Trophoblast cell (in vitro differentiated cells and primary cell): ENCODE data around the gene PTH1R.

ENCODE experiments used
- DNase-seq, 2 donors: peaks; one replicate each; pipeline ENCODE4 v3.0.0-alpha.2; 2016
- H2AFZ ChIP-seq: 2 replicates; pipeline ENCODE4 v1.6.1; 2013; ENCODE audit warnings: low read length, moderate library complexity, mild to moderate bottlenecking; ENCODE audit not compliant: insufficient read depth, poor library complexity
- H2AK5ac ChIP-seq: 2 replicates; pipeline ENCODE4 v1.6.1; 2013; ENCODE audit warnings: mild to moderate bottlenecking, low read length
- H2BK120ac ChIP-seq: 2 replicates; pipeline ENCODE4 v1.6.1; 2013; ENCODE audit warnings: low read length, mild to moderate bottlenecking, moderate library complexity; ENCODE audit not compliant: insufficient read depth, poor library complexity
- H2BK12ac ChIP-seq: 2 replicates; pipeline ENCODE4 v1.6.1; 2013; ENCODE audit warnings: mild to moderate bottlenecking, low read length, moderate library complexity
- H2BK5ac ChIP-seq: 2 replicates; pipeline ENCODE4 v1.6.1; 2013; ENCODE audit warnings: low read length, low read depth, moderate library complexity, mild to moderate bottlenecking; ENCODE audit not compliant: poor library complexity
- H3K14ac ChIP-seq: 2 replicates; pipeline ENCODE4 v1.6.1; 2013; ENCODE audit warnings: mild to moderate bottlenecking, low read length
- H3K18ac ChIP-seq: 2 replicates; pipeline ENCODE4 v1.6.1; 2013; ENCODE audit warnings: mild to moderate bottlenecking, low read length
- H3K23ac ChIP-seq: 2 replicates; pipeline ENCODE4 v1.6.1; 2013; ENCODE audit warnings: low read length
- H3K27ac ChIP-seq: 2 replicates; pipeline ENCODE4 v1.5.1; 2013; ENCODE audit warnings: low read depth, mild to moderate bottlenecking, inconsistent platforms, low read length, moderate library complexity
- H3K27me3 ChIP-seq: 2 replicates; pipeline ENCODE4 v1.6.1; 2013; ENCODE audit warnings: inconsistent platforms, mild to moderate bottlenecking, low read length, moderate library complexity; ENCODE audit not compliant: insufficient read depth
- H3K36me3 ChIP-seq, 2 experiments: 1 replicate in 1 of 2; 2 replicates in 1 of 2; pipeline ENCODE4 v1.6.1; 2013; ENCODE audit warnings: low read length in 2 of 2, mild to moderate bottlenecking in 2 of 2, moderate library complexity in 1 of 2; ENCODE audit not compliant: insufficient read depth in 2 of 2, control insufficient read depth in 1 of 2
- H3K4ac ChIP-seq: 2 replicates; pipeline ENCODE4 v1.6.1; 2013; ENCODE audit warnings: low read depth, mild to moderate bottlenecking, low read length, moderate library complexity
- H3K4me1 ChIP-seq, 2 experiments: 1 replicate in 1 of 2; 2 replicates in 1 of 2; pipeline ENCODE4 v1.6.1; 2013; ENCODE audit warnings: low read length in 2 of 2, mild to moderate bottlenecking in 2 of 2, moderate library complexity in 1 of 2; ENCODE audit not compliant: insufficient read depth in 2 of 2, control insufficient read depth in 1 of 2
- H3K4me2 ChIP-seq: 2 replicates; pipeline ENCODE4 v1.6.1; 2013; ENCODE audit warnings: inconsistent platforms, mild to moderate bottlenecking, low read length, moderate library complexity
- H3K4me3 ChIP-seq: 2 replicates; pipeline ENCODE4 v1.5.1; 2013; ENCODE audit warnings: mild to moderate bottlenecking, low read depth, low read length, inconsistent platforms
- H3K79me1 ChIP-seq: one replicate; pipeline ENCODE4 v1.6.1; 2013; ENCODE audit warnings: low read length
- H3K79me2 ChIP-seq: 2 replicates; pipeline ENCODE4 v1.6.1; 2013; ENCODE audit warnings: low read length, mild to moderate bottlenecking; ENCODE audit not compliant: control insufficient read depth, insufficient read depth, poor library complexity
- H3K9ac ChIP-seq: 2 replicates; pipeline ENCODE4 v1.6.1; 2013; ENCODE audit warnings: mild to moderate bottlenecking, low read length
- H3K9me3 ChIP-seq: 2 replicates; pipeline ENCODE4 v1.6.1; 2013; ENCODE audit warnings: low read depth, mild to moderate bottlenecking, control low read depth, inconsistent platforms, low read length; ENCODE audit not compliant: insufficient read depth
- H4K12ac ChIP-seq: 2 replicates; pipeline ENCODE4 v1.6.1; 2013; ENCODE audit warnings: low read depth, mild to moderate bottlenecking, low read length, moderate library complexity
- H4K8ac ChIP-seq: 2 replicates; pipeline ENCODE4 v1.6.1; 2013; ENCODE audit warnings: low read depth, mild to moderate bottlenecking, low read length, moderate library complexity
- H4K91ac ChIP-seq: one replicate; pipeline ENCODE4 v1.6.1; 2013; ENCODE audit warnings: low read depth, mild to moderate bottlenecking, low read length, moderate library complexity
- WGBS: extraction: QIAGEN DNeasy Blood & Tissue Kit; methylation state at CpG from one replicate; pipeline ENCODE4 v1.1.7; 2013; ENCODE audit warnings: missing lambda C conversion rate; ENCODE audit not compliant: insufficient read length, insufficient coverage; ENCODE audit errors: extremely low coverage; 5-methylcytosine and 5-hydroxymethylcytosine counted together

PTH1R gene

GRCh38 chr3:46844881-46845312, 32.6 kb upstream of the PTH1R start:
- Histone ChIP-seq H2BK12ac (peak overlapping the region; percentile 35), H3K36me3 (no peaks in the 10 kb centered on the region), H3K4ac (peak overlapping the region; percentile 60), H4K8ac (peak overlapping the region; percentile 94), H3K4me3 (peak overlapping the region; percentile 61), H3K9ac (peak overlapping the region; percentile 74), H3K9me3 (peaks cover 2% of the 10 kb centered on the region), H4K12ac (peak overlapping the region; percentile 67), H2BK120ac (peak overlapping the region; percentile 70), H3K14ac (peak overlapping the region; percentile 62), H3K27ac (peak overlapping the region; percentile 84), H2BK5ac (peak overlapping the region; percentile 10), H3K23ac (no peak overlapping the region), H2AFZ (peak overlapping the region; percentile 93), H3K4me1 (peaks cover 10 to 19% of the 10 kb centered on the region in 2 experiments), H3K79me1 (peaks cover 15% of the 10 kb centered on the region), H4K91ac (peak overlapping the region; percentile 87), H3K4me2 (peak overlapping the region; percentile 74), H3K27me3 (no peaks in the 10 kb centered on the region), H3K18ac (peak overlapping the region; percentile 76), H3K79me2 (peaks cover 3% of the 10 kb centered on the region), H2AK5ac (no peak overlapping the region)
- WGBS, result no CpG with 5 or more reads among the region's 11 CpGs
- no peak for DNase-seq

- Histone ChIP-seq H4K91ac (peak overlapping the region; percentile 87), H3K79me2 (peaks cover 3% of the 10 kb centered on the region), H2BK5ac (peak overlapping the region; percentile 61), H3K4me1 (peaks cover 10 to 19% of the 10 kb centered on the region in 2 experiments), H2BK120ac (peak overlapping the region; percentile 70), H3K9ac (peak overlapping the region; percentile 74), H3K9me3 (no peaks in the 10 kb centered on the region), H4K12ac (peak overlapping the region; percentile 67), H4K8ac (peak overlapping the region; percentile 94), H3K27me3 (no peaks in the 10 kb centered on the region), H3K79me1 (peaks cover 15% of the 10 kb centered on the region), H2AK5ac (no peak overlapping the region), H2BK12ac (peak overlapping the region; percentile 35), H3K4ac (peak overlapping the region; percentile 60), H3K18ac (peak overlapping the region; percentile 76), H3K14ac (peak overlapping the region; percentile 62), H3K27ac (peak overlapping the region; percentile 84), H3K4me2 (peak overlapping the region; percentile 74), H3K23ac (no peak overlapping the region), H2AFZ (peak overlapping the region; percentile 93), H3K36me3 (no peaks in the 10 kb centered on the region), H3K4me3 (peak overlapping the region; percentile 61)
- peak; percentile 54 to 57 for DNase-seq
- WGBS, result no CpG with 5 or more reads among the region's 23 CpGs
Observed at GRCh38 chr3:46845397-46845859, 32.1 kb upstream of the PTH1R start.

GRCh38 chr3:46845860-46846623, 31.5 kb upstream of the PTH1R start:
- no CpG with 5 or more reads among the region's 53 CpGs for WGBS
- peak overlapping the region; percentile 61 for H2BK5ac ChIP-seq
- H4K8ac ChIP-seq, result peak overlapping the region; percentile 94

GRCh38 chr3:46846624-46847542, 30.6 kb upstream of the PTH1R start:
- Histone ChIP-seq H4K8ac (peak overlapping the region; percentile 59), H2AK5ac (peak overlapping the region; percentile 42), H3K18ac (no peak overlapping the region), H3K4me1 (peaks cover 10 to 19% of the 10 kb centered on the region in 2 experiments), H3K36me3 (no peaks in the 10 kb centered on the region), H4K12ac (peak overlapping the region; percentile 73), H3K79me2 (peaks cover 3% of the 10 kb centered on the region), H4K91ac (peak overlapping the region; percentile 38), H3K79me1 (peaks cover 15% of the 10 kb centered on the region), H2BK5ac (no peak overlapping the region), H3K9me3 (no peaks in the 10 kb centered on the region), H3K14ac (no peak overlapping the region), H2BK12ac (peak overlapping the region; percentile 6), H3K4me2 (no peak overlapping the region), H3K27me3 (no peaks in the 10 kb centered on the region), H3K27ac (no peak overlapping the region), H3K4me3 (no peak overlapping the region), H2AFZ (peak overlapping the region; percentile 26), H3K4ac (no peak overlapping the region), H3K9ac (no peak overlapping the region), H3K23ac (no peak overlapping the region), H2BK120ac (no peak overlapping the region)
- WGBS, result no CpG with 5 or more reads among the region's 9 CpGs
- DNase-seq, result no peak

More at GRCh38 chr3:46845860-46846623, 31.5 kb upstream of the PTH1R start:
- H4K12ac ChIP-seq, result peak overlapping the region; percentile 73
- DNase-seq, result peak; percentile 58 to 67
- no peaks in the 10 kb centered on the region for H3K27me3 ChIP-seq
- H3K4me2 ChIP-seq, result peak overlapping the region; percentile 74
- H2BK12ac ChIP-seq, result peak overlapping the region; percentile 6
- H3K9ac ChIP-seq, result peak overlapping the region; percentile 74
- peak overlapping the region; percentile 53 for H3K4ac ChIP-seq
- H3K23ac ChIP-seq, result no peak overlapping the region
- peaks cover 10 to 19% of the 10 kb centered on the region in 2 experiments for H3K4me1 ChIP-seq
- H2AFZ ChIP-seq, result peak overlapping the region; percentile 93
- H4K91ac ChIP-seq, result peak overlapping the region; percentile 87
- H2BK120ac ChIP-seq, result peak overlapping the region; percentile 70
- peak overlapping the region; percentile 76 for H3K18ac ChIP-seq
- peak overlapping the region; percentile 62 for H3K14ac ChIP-seq
- H3K9me3 ChIP-seq, result no peaks in the 10 kb centered on the region
- H3K36me3 ChIP-seq, result no peaks in the 10 kb centered on the region
- peak overlapping the region; percentile 61 for H3K4me3 ChIP-seq
- H3K27ac ChIP-seq, result peak overlapping the region; percentile 84
- H3K79me1 ChIP-seq, result peaks cover 15% of the 10 kb centered on the region
- peaks cover 3% of the 10 kb centered on the region for H3K79me2 ChIP-seq
- no peak overlapping the region for H2AK5ac ChIP-seq
